ENCODE measurements around the gene SYTL2.

GRCh38 chr11:85857098-85857497, 46.2 kb upstream of the SYTL2 start:
- TF ChIP-seq CTCF (conservative IDR thresholded peaks at IDR 0.05; ENCODE audit: low read length): no peak
- no peak for TF ChIP-seq EZH2phosphoT487 (IDR thresholded peaks at IDR 0.05; ENCODE audit: borderline replicate concordance)
